Measurements from ENCODE around the gene MLPH. TPM values are rescaled to one million over a fixed set of nuclear protein-coding genes. Genes with fewer than 3 reads are reported as not detected.
"Not testable (repeated sequence)": the region's sequence is repeated elsewhere in the genome, so short reads cannot be mapped to it uniquely, and the experiment has no call there.

MLPH gene
- polyA plus RNA-seq, 6 donors from 2014 or later = not detected

DNA sequence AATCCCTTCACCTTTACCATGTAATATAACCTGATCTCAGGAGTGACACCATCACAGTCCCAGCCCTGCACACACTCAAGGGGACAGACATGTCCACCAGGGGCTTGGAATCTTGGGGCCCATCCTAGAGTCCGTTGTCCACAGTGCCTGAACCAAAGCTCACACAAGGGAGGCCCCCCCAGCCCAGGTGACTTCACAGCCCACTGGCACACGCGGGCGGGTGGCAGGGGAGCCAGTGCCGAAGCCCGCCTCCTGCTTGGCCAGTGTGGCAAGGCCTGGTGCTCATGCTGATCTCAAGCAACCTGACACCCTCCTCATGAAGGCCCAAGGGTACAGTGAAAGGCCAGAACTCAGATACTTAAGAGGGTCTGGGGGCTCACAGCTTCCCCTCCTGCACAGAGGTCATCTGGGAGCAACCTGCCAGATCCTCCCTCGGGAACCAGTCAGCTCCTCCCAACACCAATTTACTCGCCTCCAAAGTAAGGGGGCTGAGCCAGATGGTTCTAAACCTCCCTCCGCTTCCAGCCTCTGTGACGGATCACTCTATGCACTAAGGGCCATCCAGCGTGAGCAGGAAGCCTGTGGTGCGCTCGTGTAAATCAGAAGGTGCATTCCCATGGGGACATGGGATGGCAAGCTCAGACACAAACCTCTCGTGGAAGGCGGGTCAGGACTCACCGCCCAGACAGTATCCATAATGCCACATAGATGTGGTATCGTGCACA is 106.7 kb downstream of the MLPH start:
- H3K9me3 Mint-ChIP-seq = peaks cover 0 to 2% (median 0%) of the 10 kb centered on the region in 7 donors
- no peak overlapping the region for H3K4me3 Mint-ChIP-seq
- DNase-seq (no peak), ATAC-seq (ENCODE audit: low read depth in 2 of 2) (peak; percentile 19 to 45)
- H3K27ac Mint-ChIP-seq = peak overlapping the region in 5 of 6 donors; percentile 12 to 82 (median 74)
- H3K36me3 Mint-ChIP-seq = no peaks in the 10 kb centered on the region
- peaks cover 0 to 7% (median 5%) of the 10 kb centered on the region in 3 donors for H3K27me3 Mint-ChIP-seq
- peaks cover 17 to 33% (median 22%) of the 10 kb centered on the region in 3 donors for H3K4me1 Mint-ChIP-seq

GRCh38 chr2:237594514-237594871 is 107.4 kb downstream of the MLPH start:
- Mint-ChIP-seq H3K27ac (peak overlapping the region in 4 of 6 donors; percentile 11 to 90 (median 66)), H3K9me3 (peaks cover 0 to 2% (median 0%) of the 10 kb centered on the region in 7 donors), H3K4me1 (peaks cover 17 to 35% (median 22%) of the 10 kb centered on the region in 3 donors)

DNA sequence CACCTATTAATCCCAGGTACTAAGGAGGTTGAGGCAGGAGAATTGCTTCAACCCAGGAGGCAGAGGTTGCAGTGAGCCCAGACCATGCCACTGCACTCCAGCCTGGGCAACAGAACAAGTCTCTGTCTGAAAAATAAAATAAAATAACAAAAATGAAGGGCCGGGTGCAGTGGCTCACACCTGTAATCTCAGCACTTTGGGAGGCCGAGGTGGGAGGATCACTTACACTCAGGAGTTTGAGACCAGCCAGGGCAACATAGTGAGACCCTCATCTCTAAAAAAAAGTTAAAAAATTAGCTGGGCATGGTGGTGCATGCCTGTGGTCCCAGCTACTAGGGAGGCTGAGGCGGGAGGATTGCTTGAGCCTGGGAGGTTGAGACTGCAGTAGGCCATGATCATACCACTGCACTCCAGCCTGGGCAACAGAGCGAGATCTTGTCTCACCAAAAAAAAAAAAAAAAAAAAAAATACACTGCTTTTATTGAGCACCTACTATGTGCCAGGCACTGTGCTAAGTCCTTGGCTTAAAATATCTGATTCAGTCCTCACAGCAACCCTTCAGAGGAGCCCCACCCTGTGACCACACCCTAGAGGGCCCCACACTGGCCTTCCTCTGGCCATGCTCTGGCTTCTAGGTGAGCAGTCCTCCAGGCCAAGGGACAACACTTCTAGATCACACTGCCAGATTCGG is 108.9 kb downstream of the MLPH start:
- H3K4me3 Mint-ChIP-seq; ATAC-seq (ENCODE audit: low read depth in 2 of 2); H3K27me3 Mint-ChIP-seq; H3K9me3 Mint-ChIP-seq; H3K36me3 Mint-ChIP-seq; DNase-seq: not testable (repeated sequence)
- Mint-ChIP-seq H3K27ac (peak overlapping the region in 3 of 6 donors; percentile 49 to 70 (median 56)), H3K4me1 (peaks cover 17 to 28% (median 20%) of the 10 kb centered on the region in 3 donors)

More at GRCh38 chr2:237594514-237594871, 107.4 kb downstream of the MLPH start:
- ATAC-seq (ENCODE audit: low read depth in 2 of 2) (no peak), DNase-seq (no peak)
- no peaks in the 10 kb centered on the region for H3K36me3 Mint-ChIP-seq
- H3K4me3 Mint-ChIP-seq = no peak overlapping the region
- H3K27me3 Mint-ChIP-seq = peaks cover 0 to 7% (median 5%) of the 10 kb centered on the region in 3 donors

GRCh38 chr2:237596520-237597195 is 109.6 kb downstream of the MLPH start:
- Mint-ChIP-seq H3K27me3 (no peaks in the 10 kb centered on the region), H3K27ac (peak overlapping the region in 3 of 6 donors; percentile 53 to 77 (median 76)), H3K36me3 (no peaks in the 10 kb centered on the region), H3K4me1 (peaks cover 13 to 21% (median 14%) of the 10 kb centered on the region in 3 donors), H3K9me3 (peaks cover 0 to 2% (median 0%) of the 10 kb centered on the region in 7 donors), H3K4me3 (peak overlapping the region in 1 of 8 donors; percentile 15)
- no peak for ATAC-seq (ENCODE audit: low read depth in 2 of 2)
- no peak for DNase-seq

GRCh38 chr2:237597196-237598145 is 110.4 kb downstream of the MLPH start:
- peaks cover 0 to 2% (median 0%) of the 10 kb centered on the region in 7 donors for H3K9me3 Mint-ChIP-seq
- peak overlapping the region in 2 of 8 donors; percentile 7 to 19 for H3K4me3 Mint-ChIP-seq
- no peaks in the 10 kb centered on the region for H3K36me3 Mint-ChIP-seq
- no peaks in the 10 kb centered on the region for H3K27me3 Mint-ChIP-seq
- DNase-seq (no peak), ATAC-seq (ENCODE audit: low read depth in 2 of 2) (no peak)
- H3K4me1 Mint-ChIP-seq = peaks cover 11 to 22% (median 18%) of the 10 kb centered on the region in 3 donors
- H3K27ac Mint-ChIP-seq = peak overlapping the region in 5 of 6 donors; percentile 42 to 97 (median 85)

- DNase-seq (no peak), ATAC-seq (ENCODE audit: low read depth in 2 of 2) (no peak)
- peak overlapping the region in 1 of 8 donors; percentile 80 for H3K4me3 Mint-ChIP-seq
- peak overlapping the region in 5 of 6 donors; percentile 72 to 97 (median 94) for H3K27ac Mint-ChIP-seq
- H3K9me3 Mint-ChIP-seq = peaks cover 0 to 2% (median 0%) of the 10 kb centered on the region in 7 donors
- H3K36me3 Mint-ChIP-seq = no peaks in the 10 kb centered on the region
- H3K4me1 Mint-ChIP-seq = peaks cover 19 to 32% (median 30%) of the 10 kb centered on the region in 3 donors
- H3K27me3 Mint-ChIP-seq = no peaks in the 10 kb centered on the region
These were observed 111.6 kb downstream of the MLPH start for GRCh38 chr2:237598468-237599208.

GRCh38 chr2:237599465-237600110 is 112.5 kb downstream of the MLPH start:
- Mint-ChIP-seq H3K27me3 (no peaks in the 10 kb centered on the region), H3K36me3 (no peaks in the 10 kb centered on the region), H3K27ac (peak overlapping the region in 4 of 6 donors; percentile 52 to 97 (median 82)), H3K9me3 (peaks cover 0 to 2% (median 0%) of the 10 kb centered on the region in 7 donors), H3K4me3 (peak overlapping the region in 1 of 8 donors; percentile 16), H3K4me1 (peaks cover 20 to 34% (median 32%) of the 10 kb centered on the region in 3 donors)
- ATAC-seq (ENCODE audit: low read depth in 2 of 2) = no peak
- DNase-seq = no peak

DNA sequence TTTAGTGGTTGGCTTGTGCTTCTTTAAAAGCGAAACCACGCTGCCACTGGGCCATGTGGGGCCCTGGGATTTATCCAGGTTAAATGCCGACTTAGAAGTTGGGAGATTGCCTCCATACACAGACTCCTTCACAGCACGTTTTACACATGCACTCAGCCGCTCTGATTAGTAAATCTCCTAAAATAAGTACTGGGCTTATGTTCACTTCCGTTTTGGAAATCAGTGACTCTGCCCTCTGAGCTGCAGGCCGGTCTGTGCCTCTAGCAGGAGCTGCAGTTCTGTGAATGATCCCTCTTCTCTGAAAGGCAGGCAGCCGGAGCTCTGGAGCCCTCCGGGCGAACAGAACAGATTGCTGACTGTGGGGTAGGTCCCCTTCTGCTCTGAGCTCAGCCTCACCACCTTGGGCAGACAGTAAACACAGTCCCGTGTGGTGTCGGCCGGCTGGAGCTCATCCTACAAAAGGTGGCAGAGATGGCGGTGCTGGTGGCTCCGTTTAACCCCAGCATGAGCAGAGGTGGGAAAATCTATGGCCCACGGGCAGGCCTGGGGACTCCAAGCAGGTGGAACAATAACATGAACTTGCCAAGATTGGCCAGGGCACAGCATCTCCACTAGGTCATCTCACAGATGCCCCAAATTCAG is 113.3 kb downstream of the MLPH start:
- H3K27me3 Mint-ChIP-seq = no peaks in the 10 kb centered on the region
- H3K27ac Mint-ChIP-seq = peak overlapping the region in 5 of 6 donors; percentile 50 to 97 (median 78)
- ATAC-seq (ENCODE audit: low read depth in 2 of 2) = no peak
- H3K4me1 Mint-ChIP-seq = peaks cover 20 to 37% (median 35%) of the 10 kb centered on the region in 3 donors
- no peak for DNase-seq
- no peaks in the 10 kb centered on the region for H3K36me3 Mint-ChIP-seq
- no peak overlapping the region for H3K4me3 Mint-ChIP-seq
- peaks cover 0 to 2% (median 0%) of the 10 kb centered on the region in 7 donors for H3K9me3 Mint-ChIP-seq

DNA sequence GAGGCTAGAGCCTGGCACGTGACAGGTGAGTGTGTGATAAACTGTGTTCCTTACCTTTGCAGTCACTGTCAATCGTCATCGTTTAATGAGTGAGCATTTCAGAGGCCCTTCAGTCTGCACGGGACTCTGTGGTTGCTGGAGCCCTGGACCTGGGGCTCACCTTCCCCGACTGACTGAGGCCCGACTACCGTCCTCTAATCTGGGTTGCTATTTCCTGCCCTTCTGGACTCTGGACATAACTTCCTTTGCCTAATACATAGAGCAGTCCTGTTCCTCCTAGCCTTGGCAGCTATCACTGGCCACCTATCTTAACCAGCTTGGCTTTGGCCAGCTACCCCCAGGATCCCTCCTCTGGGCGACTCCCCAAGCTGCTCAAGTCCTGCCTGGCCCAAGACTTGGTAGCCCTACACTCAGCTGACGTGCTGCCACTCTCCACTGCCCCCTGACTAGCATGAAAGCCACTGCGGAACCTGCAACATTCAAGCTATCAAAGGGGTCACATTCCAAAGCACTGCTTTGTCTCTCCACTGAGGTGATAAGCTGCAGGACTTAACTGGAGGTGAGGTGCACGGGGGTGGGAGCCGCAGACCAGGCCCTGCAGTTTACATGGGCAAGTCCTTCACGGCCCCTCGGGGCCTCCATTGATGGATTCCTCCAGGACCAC is 114.5 kb downstream of the MLPH start:
- ATAC-seq (ENCODE audit: low read depth in 2 of 2) (no peak), DNase-seq (no peak)
- H3K9me3 Mint-ChIP-seq = peaks cover 0 to 2% (median 0%) of the 10 kb centered on the region in 7 donors
- no peaks in the 10 kb centered on the region for H3K27me3 Mint-ChIP-seq
- H3K4me1 Mint-ChIP-seq = peaks cover 20 to 41% (median 35%) of the 10 kb centered on the region in 3 donors
- H3K27ac Mint-ChIP-seq = peak overlapping the region; percentile 12 to 97 (median 80)
- H3K4me3 Mint-ChIP-seq = peak overlapping the region in 1 of 8 donors; percentile 6
- no peaks in the 10 kb centered on the region for H3K36me3 Mint-ChIP-seq

DNA sequence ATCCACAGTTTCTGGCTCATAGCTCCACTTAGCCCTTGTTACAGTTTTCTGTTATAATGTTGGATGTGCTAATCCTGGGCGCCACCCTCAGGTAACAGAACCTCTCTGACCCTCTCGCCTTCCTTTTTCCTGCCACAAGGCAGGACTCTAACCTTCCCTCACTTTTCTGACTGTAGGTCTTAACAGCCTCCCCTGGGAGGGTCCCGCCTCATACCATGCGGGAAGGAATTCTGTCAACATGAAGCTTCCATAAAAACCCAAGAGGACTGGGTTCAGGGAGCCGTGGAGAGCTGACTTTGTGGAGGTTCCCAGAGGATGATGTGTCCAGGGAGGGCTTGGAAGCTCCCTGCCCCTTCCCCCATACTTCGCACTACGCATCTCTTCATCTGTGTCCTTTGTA is 115.4 kb downstream of the MLPH start:
- H3K4me1 Mint-ChIP-seq = peaks cover 20 to 40% (median 35%) of the 10 kb centered on the region in 3 donors
- peak overlapping the region; percentile 97 to 99 (median 98) for H3K27ac Mint-ChIP-seq
- peak overlapping the region in 5 of 8 donors; percentile 56 to 87 (median 79) for H3K4me3 Mint-ChIP-seq
- ATAC-seq (ENCODE audit: low read depth in 2 of 2) (no peak), DNase-seq (no peak)
- peaks cover 0 to 2% (median 0%) of the 10 kb centered on the region in 7 donors for H3K9me3 Mint-ChIP-seq
- H3K27me3 Mint-ChIP-seq = peaks cover 0 to under 1% (median 0%) of the 10 kb centered on the region in 3 donors
- H3K36me3 Mint-ChIP-seq = no peaks in the 10 kb centered on the region
